Measurements from ENCODE around the gene SEMA4C. TPM values are rescaled to one million over a fixed set of nuclear protein-coding genes. Genes with fewer than 3 reads are reported as not detected.

The SEMA4C gene
- total RNA-seq, 1 experiment from 2014 or later, result 40.2 TPM

GRCh38 chr2:96882230-96882629 is 12.3 kb upstream of the SEMA4C start:
- Histone ChIP-seq H3K4me3 (ENCODE audit: low read depth in 2 of 2, low read length in 2 of 2) (no peak overlapping the region), H3K36me3 (ENCODE audit: control insufficient read depth, insufficient read depth, low read length) (no peaks in the 10 kb centered on the region), H3K27me3 (ENCODE audit: control insufficient read depth, insufficient read depth, low read length) (no peaks in the 10 kb centered on the region), H3K4me1 (ENCODE audit: control insufficient read depth, insufficient read depth, low read length) (no peaks in the 10 kb centered on the region), H3K27ac (ENCODE audit: low read length) (no peak overlapping the region), H3K9me3 (ENCODE audit: control insufficient read depth, insufficient read depth, low read depth, low read length) (no peaks in the 10 kb centered on the region)
- in situ Hi-C loops (cut with HindIII; ENCODE audit: low pct_unique_long_range_greater_than_20kb, low sequenced_read_pairs) (no loop called here), intact Hi-C loops (cut with micrococcal nuclease; ENCODE audit: unreplicated experiment) (no loop called here)
- TF ChIP-seq TCF7L2 (IDR thresholded peaks at IDR 0.05; ENCODE audit: low read depth, low read length) (no peak), POLR2AphosphoS5 (IDR thresholded peaks at IDR 0.05; ENCODE audit: low read depth, low read length) (no peak), SIN3A (IDR thresholded peaks at IDR 0.05; ENCODE audit: borderline replicate concordance, insufficient read depth, low read depth, low read length) (no peak), CTCF (IDR thresholded peaks at IDR 0.05) (no peak), REST (IDR thresholded peaks at IDR 0.05; ENCODE audit: insufficient read depth in 1 of 2, low read depth in 2 of 2, low read length in 1 of 2) (no peak)
- ATAC-seq (no peak), DNase-seq (ENCODE audit: low read depth, low spot score) (no peak)
- ChIA-PET CTCF (no interaction called here), POLR2A (no interaction called here)
- no TSS peak for BruUV-seq (replicated peaks)

- in situ Hi-C loops (cut with HindIII; ENCODE audit: low pct_unique_long_range_greater_than_20kb, low sequenced_read_pairs) (no loop called here), intact Hi-C loops (cut with micrococcal nuclease; ENCODE audit: unreplicated experiment) (no loop called here)
- TF ChIP-seq POLR2AphosphoS5 (IDR thresholded peaks at IDR 0.05; ENCODE audit: low read depth, low read length), result no peak
- no peak for TF ChIP-seq TCF7L2 (IDR thresholded peaks at IDR 0.05; ENCODE audit: low read depth, low read length)
- TF ChIP-seq CTCF (IDR thresholded peaks at IDR 0.05), result no peak
- TF ChIP-seq SIN3A (IDR thresholded peaks at IDR 0.05; ENCODE audit: borderline replicate concordance, insufficient read depth, low read depth, low read length), result no peak
- no peak for TF ChIP-seq REST (IDR thresholded peaks at IDR 0.05; ENCODE audit: insufficient read depth in 1 of 2, low read depth in 2 of 2, low read length in 1 of 2)
- Histone ChIP-seq H3K27me3 (ENCODE audit: control insufficient read depth, insufficient read depth, low read length) (no peaks in the 10 kb centered on the region), H3K4me1 (ENCODE audit: control insufficient read depth, insufficient read depth, low read length) (no peaks in the 10 kb centered on the region), H3K27ac (ENCODE audit: low read length) (no peak overlapping the region), H3K9me3 (ENCODE audit: control insufficient read depth, insufficient read depth, low read depth, low read length) (no peaks in the 10 kb centered on the region), H3K4me3 (ENCODE audit: low read depth in 2 of 2, low read length in 2 of 2) (no peak overlapping the region), H3K36me3 (ENCODE audit: control insufficient read depth, insufficient read depth, low read length) (no peaks in the 10 kb centered on the region)
- BruUV-seq (replicated peaks), result no TSS peak
- no peak for ATAC-seq
- ChIA-PET POLR2A (interaction anchor here (0.6 kb wide), 1 partner anchor 24 kb away, joined by 29 read pairs; the partner anchor contains the start of gene ANKRD39), CTCF (no interaction called here)
- DNase-seq (ENCODE audit: low read depth, low spot score), result no peak
Observed at GRCh38 chr2:96881349-96882195, 11.7 kb upstream of the SEMA4C start.
